ENCODE results near the gene CAPN12. TPM values are rescaled to one million over a fixed set of nuclear protein-coding genes. Genes with fewer than 3 reads are reported as not detected.

Gene CAPN12
- total RNA-seq, 1 donor, result 0.18 TPM

DNA sequence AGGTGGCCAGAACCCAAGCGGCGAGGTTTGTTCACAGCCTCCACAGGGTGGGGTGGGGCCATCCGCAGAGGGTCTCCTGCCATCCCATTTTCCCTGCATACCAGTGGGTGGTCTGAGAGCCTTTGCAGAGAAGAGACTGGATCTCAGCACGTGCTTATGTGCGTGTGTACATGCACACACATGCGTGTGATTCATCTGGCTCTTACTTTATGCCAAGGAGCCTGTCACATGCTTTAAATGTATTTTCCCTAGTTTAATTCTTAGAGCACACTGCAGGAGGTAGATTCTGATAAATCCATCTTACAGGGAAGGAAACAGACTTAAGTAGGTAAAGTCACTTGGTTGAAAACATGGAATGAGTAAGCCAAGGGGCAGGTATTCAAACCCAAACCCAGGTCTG, 47.1 kb downstream of the CAPN12 start:
- no peak for DNase-seq (ENCODE audit: low read depth)
- no peak overlapping the region for H3K4me3 ChIP-seq (ENCODE audit: low read depth, low read length)
- TF ChIP-seq, protein P1, sequence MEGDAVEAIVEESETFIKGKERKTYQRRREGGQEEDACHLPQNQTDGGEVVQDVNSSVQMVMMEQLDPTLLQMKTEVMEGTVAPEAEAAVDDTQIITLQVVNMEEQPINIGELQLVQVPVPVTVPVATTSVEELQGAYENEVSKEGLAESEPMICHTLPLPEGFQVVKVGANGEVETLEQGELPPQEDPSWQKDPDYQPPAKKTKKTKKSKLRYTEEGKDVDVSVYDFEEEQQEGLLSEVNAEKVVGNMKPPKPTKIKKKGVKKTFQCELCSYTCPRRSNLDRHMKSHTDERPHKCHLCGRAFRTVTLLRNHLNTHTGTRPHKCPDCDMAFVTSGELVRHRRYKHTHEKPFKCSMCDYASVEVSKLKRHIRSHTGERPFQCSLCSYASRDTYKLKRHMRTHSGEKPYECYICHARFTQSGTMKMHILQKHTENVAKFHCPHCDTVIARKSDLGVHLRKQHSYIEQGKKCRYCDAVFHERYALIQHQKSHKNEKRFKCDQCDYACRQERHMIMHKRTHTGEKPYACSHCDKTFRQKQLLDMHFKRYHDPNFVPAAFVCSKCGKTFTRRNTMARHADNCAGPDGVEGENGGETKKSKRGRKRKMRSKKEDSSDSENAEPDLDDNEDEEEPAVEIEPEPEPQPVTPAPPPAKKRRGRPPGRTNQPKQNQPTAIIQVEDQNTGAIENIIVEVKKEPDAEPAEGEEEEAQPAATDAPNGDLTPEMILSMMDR (IDR thresholded peaks at IDR 0.05; ENCODE audit: insufficient read depth, low read length), result no peak

DNA sequence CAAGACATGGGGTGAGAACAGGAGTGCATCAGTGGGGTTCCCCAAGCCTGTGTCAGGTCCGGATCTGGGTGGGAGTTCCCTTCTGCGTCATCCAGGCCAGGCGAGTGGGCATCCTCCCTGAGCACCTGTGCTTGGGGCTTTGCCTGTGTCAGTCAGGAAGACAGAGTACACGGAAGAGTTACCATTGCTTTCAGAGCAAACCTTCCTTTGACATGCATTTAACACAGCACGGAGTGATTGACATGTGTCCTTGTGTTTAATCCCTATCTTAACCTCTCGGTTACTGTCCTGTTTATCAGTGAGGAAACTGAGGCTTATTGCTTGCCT, 47.6 kb downstream of the CAPN12 start:
- DNase-seq (ENCODE audit: low read depth), result no peak
- TF ChIP-seq, protein P1 (IDR thresholded peaks at IDR 0.05; ENCODE audit: insufficient read depth, low read length), result no peak
- no peak overlapping the region for H3K4me3 ChIP-seq (ENCODE audit: low read depth, low read length)

DNA sequence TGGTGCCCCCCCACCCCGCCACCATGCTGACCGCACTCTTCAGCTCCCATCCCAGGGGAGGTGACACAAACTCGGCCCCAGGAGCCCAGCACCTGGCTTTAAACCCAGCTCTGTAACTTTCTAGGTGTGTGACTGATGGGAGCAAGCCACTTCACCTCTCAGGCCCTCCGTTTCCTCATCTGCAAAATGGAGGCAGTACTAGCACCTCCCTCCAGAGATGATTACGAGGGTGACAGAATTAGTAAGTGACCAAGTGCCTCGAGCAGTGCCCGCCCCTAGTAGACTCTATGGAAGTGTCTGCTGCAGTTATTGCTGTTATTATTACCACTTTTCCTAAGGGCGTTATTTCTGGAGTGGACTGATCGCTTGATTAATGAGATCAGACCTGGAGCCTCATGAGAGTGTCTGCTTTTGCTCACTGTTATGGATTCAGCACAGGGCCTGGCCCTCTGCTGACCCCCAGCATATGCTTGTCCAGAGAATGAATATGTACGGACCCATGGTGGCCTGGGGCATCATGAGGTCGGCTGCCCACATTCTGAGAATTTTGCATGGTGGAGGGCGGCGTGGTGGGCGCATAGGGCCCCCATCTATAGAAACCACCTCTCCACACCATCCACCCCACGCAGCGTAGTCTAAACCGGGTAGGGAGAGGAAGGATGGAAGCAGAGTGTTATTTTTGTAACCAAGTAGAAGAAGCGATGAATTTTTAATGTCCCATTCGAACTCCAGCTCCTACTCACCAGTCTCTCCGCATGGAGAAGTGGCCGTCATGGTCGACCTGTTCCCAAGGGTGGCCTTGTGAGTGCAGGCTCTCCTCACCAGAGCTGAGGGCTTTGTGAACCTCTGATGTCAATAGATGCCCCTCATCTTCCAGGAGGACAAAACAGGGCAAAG, 48.2 kb downstream of the CAPN12 start:
- no peak overlapping the region for H3K4me3 ChIP-seq (ENCODE audit: low read depth, low read length)
- no peak for DNase-seq (ENCODE audit: low read depth)
- TF ChIP-seq, protein P1 (IDR thresholded peaks at IDR 0.05; ENCODE audit: insufficient read depth, low read length), result no peak

DNA sequence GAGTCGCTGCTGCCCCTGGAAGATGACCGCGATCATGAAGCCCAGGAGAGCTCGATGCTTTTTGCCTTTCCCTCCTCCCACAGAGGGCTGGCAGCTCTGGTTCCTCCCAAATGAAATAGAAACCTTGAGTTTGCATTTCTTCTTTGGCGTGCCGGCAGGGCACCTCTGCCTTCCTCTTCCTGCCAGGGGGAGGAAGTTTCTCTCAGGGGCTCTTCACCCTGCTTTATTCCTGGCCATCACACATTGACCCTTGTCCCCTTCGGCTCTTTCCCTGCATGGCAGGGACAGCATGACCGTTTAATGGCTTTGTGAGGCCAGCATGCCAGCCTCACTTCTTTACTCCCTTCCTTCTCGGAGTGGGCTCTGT, 49.0 kb downstream of the CAPN12 start:
- H3K4me3 ChIP-seq (ENCODE audit: low read depth, low read length), result no peak overlapping the region
- TF ChIP-seq, protein P1 (IDR thresholded peaks at IDR 0.05; ENCODE audit: insufficient read depth, low read length), result no peak
- no peak for DNase-seq (ENCODE audit: low read depth)

DNA sequence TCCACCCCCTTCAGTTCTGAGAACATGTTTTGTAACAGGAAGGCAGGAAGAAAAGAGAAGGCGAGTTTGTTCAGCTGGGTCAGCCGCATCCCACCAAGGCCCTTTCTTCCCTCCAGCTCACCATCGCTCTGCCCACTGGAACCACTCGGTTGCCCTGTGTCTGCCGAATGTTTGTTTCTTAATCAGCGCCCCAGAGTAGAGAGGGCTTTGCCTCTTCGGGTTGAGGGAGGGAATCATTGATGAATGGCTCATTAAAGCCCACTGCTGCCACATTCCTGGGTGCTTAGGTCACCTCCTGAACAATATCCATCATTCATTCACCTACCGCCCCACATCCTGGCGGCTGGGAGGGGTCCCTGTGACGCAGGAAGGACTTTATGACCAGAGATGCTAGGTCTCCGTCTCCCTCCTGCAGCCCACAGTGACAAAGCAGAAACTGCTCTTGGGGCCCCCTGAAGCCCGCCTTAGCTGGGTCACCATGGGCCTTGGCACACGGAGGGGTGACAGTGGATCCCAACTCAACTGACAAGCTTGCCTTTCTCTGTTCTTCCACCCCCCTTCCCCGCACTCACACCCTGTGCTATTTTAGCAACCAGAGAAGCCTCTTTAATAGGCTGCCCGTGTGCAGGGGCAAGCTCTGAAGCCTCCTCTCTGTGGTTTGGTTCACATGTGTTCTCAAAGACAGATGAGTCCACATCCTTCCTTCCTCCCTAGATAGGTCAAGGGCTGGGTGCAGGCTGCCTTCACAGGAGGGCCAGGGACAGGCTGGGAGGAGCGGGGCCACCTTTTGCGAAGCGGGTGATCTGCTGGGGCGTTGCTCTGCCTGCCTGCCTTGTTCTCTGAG, 50.7 kb downstream of the CAPN12 start:
- no peak overlapping the region for H3K4me3 ChIP-seq (ENCODE audit: low read depth, low read length)
- TF ChIP-seq, protein P1 (IDR thresholded peaks at IDR 0.05; ENCODE audit: insufficient read depth, low read length), result no peak
- peak; percentile 69 for DNase-seq (ENCODE audit: low read depth)

DNA sequence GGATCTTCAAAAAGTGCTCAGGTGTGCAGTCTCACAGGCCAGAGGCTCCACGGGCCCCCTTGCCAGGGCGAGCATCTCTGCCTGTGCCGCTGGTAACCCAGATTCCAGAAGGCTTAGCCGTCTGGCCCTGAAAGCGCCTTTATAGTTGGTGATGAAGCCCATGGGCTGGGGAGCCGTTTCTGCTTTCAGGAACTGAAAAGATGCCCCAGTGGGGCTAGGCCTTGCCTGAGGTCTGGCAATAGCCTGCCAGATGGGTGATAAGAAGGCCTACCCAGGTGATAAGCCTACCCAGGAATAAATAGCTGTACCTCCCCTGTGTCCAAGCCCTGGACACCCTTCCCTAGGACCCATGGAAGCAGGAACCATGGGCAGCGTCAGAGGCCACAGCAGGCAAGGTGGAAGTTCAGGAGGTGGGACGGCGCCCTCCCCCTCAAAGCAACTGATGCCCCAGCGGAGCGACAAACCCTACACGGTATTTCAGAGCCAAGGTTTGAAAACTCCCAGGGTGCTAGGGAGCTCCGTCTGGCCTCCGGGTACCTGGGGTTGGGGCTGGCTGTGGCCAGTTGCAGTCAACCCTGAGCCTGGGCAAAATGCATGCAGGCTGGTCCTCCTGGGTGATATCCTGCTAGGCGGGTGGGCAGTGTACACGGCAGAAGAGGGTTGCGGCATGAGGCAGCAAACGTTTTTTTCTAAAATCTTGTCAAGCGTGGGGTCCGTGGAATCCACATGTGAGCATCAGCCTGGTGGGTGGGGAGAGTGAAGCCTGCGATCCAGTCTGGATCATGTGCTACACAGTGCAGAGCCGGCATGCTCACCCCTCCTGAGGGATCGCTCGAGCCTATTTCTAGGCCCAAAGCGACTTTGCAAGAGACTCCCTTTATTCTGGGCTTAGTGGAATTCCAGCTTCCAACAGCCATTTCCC, 51.6 kb downstream of the CAPN12 start:
- H3K4me3 ChIP-seq (ENCODE audit: low read depth, low read length), result no peak overlapping the region
- TF ChIP-seq, protein P1 (IDR thresholded peaks at IDR 0.05; ENCODE audit: insufficient read depth, low read length), result no peak
- DNase-seq (ENCODE audit: low read depth), result no peak
